K562 (cell line): ENCODE measurements around the gene RNF213. TPM values are rescaled to one million over a fixed set of nuclear protein-coding genes. Genes with fewer than 3 reads are reported as not detected.
A peak's percentile ranks its signal among the peaks of the same experiment; 100 is the strongest.

Experiments used
- FOXO4 ChIP-seq: fragments of 450-650 bp; formaldehyde crosslinking; IDR thresholded peaks from 2 replicates; pipeline ENCODE4 v1.4.0; 2020; ENCODE audit warnings: mild to moderate bottlenecking, moderate library complexity
- MCM5 ChIP-seq: fragments of 450-650 bp; IDR thresholded peaks from 2 replicates; pipeline ENCODE4 v1.6.1; 2016; ENCODE audit warnings: low read depth
- MIER1 ChIP-seq: fragments of 450-650 bp; IDR thresholded peaks from 2 replicates; pipeline ENCODE4 v1.6.1; 2016; ENCODE audit warnings: antibody characterized with exemption, mild to moderate bottlenecking, low read depth
- TFAP4 ChIP-seq: sonication (generic); formaldehyde crosslinking; IDR thresholded peaks from 2 replicates; pipeline ENCODE4 v1.8.0; 2022; ENCODE audit warnings: missing genetic modification reagents, mild to moderate bottlenecking, moderate library complexity, borderline replicate concordance
- YBX1 ChIP-seq: fragments of 450-650 bp; IDR thresholded peaks from 2 replicates; pipeline ENCODE4 v1.7.1; 2016; ENCODE audit warnings: mild to moderate bottlenecking
- ZBTB40 ChIP-seq, 2 experiments: fragments of 450-650 bp in 1 of 2; sonication (generic) in 1 of 2; formaldehyde crosslinking in 1 of 2; IDR thresholded peaks; 2 replicates each; pipeline versions ENCODE4 v1.7.1 to v1.9.0; 2016 to 2022; ENCODE audit warnings: inconsistent platforms in 1 of 2, mild to moderate bottlenecking in 1 of 2, missing genetic modification reagents in 1 of 2
- ZNF347 ChIP-seq: fragments of 450-650 bp; formaldehyde crosslinking; IDR thresholded peaks from 2 replicates; pipeline ENCODE4 v1.4.0; 2020; ENCODE audit warnings: low read depth, mild to moderate bottlenecking, moderate library complexity
- polyA plus RNA-seq, 8 experiments: library from polyadenylated mRNA; depleted of rRNA in 4 of 8; stranded (reverse) in 5 of 8; unstranded in 3 of 8; fragments of >200 nt; fragmentation: Nextera tagmentation in 2 of 8; fragmentation: Illumina TruSeq in 1 of 8; extraction: Ambion mirVana in 2 of 8; extraction: Trizol in 1 of 8; gene quantifications; 2 replicates each; pipeline versions ENCODE4 v1.2.1 to v1.2.3, GENCODE V29; 2011 to 2014; ENCODE audit warnings: inconsistent platforms in 1 of 8, missing spikeins in 1 of 8
- total RNA-seq, 7 experiments: library from RNA; depleted of rRNA in 6 of 7; stranded (reverse); fragments of >200 nt in 6 of 7; fragmentation: Illumina TruSeq in 2 of 7; extraction: Trizol in 2 of 7; gene quantifications; 2 replicates each; pipeline versions ENCODE4 v1.2.1 to v1.2.3, GENCODE V29; 2011 to 2021; ENCODE audit warnings: low replicate concordance in 1 of 7
- TF ChIP-seq, protein P1 (sequence below): sonication (generic); formaldehyde crosslinking; IDR thresholded peaks from 2 replicates; pipeline ENCODE4 v1.9.0; 2022; ENCODE audit warnings: mild to moderate bottlenecking, missing genetic modification reagents

The RNF213 gene
- total and polyA plus RNA-seq, 9 of the 15 experiments (the other 6 are each of a cell fraction or from before 2014, with no cell fraction given) = 5.3 to 33.6 (median 17.9) TPM

DNA sequence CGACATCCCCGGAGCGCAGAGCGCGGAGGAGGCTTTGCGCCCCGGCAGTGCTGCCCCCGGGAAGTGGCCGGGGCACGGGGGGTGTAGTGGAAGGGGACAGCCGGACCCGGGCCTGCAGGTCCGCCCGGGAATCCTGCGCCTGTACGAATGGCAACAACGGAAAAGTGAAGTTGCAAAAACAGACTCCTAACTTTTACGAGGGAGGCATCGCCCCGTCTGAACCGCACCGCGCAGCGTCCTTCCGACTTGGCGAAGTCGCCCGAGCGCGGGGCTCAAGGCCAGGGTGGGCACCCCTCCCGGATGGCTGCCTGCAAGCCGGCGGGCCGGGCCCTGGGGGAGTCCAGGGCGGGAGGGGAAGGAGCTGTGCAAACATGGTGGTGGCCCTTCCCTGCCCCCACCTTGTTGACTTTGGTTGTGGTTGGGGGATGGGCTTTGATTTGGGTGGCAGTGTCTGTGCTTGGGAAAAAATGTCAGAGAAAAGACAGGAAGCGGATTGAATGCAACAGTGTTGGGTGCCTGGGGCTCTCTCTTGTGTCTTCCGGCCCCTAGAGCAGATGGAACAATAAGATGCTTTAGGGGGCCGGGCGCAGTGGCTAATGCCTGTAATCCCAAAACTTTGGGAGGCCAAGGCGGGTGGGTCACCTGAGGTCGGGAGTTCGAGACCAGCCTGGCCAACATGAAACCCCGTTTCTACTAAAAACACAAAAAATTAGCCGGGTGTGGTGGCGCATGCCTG is 675 bp downstream of the RNF213 start (continued):
- TF ChIP-seq, protein P1, sequence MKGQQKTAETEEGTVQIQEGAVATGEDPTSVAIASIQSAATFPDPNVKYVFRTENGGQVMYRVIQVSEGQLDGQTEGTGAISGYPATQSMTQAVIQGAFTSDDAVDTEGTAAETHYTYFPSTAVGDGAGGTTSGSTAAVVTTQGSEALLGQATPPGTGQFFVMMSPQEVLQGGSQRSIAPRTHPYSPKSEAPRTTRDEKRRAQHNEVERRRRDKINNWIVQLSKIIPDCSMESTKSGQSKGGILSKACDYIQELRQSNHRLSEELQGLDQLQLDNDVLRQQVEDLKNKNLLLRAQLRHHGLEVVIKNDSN (CRISPR knock-in tag) = no peak
- TF ChIP-seq MCM5 = no peak
- TF ChIP-seq ZBTB40 (IDR thresholded peaks at IDR 0.05) = peak; percentile 18; the same call in 1 of the 2 replicates
- TF ChIP-seq ZBTB40 (CRISPR knock-in tag; IDR thresholded peaks at IDR 0.05) = no peak
- no peak for TF ChIP-seq MIER1
- 0 out of 2 replicates have a peak, but pooled peaks have one; percentile 27 for TF ChIP-seq TFAP4 (CRISPR knock-in tag)
- TF ChIP-seq YBX1 = no peak
- no peak for TF ChIP-seq FOXO4
- TF ChIP-seq ZNF347 (CRISPR knock-in tag) = no peak
